Keratinocyte (primary cell): Measurements from ENCODE around the gene RNF145.

ENCODE experiments used
- CTCF ChIP-seq, 3 experiments: IDR thresholded peaks in 1 of 3; conservative IDR thresholded peaks in 1 of 3; optimal IDR thresholded peaks in 1 of 3; 2 replicates in 2 of 3; 3 replicates in 1 of 3; pipeline versions ENCODE3 to v1.5.1; 2011; ENCODE audit warnings: low read length in 3 of 3, mild to moderate bottlenecking in 3 of 3, moderate library complexity in 2 of 3, control low read depth in 1 of 3, inconsistent platforms in 1 of 3; ENCODE audit not compliant: insufficient read depth in 2 of 3; ENCODE audit errors: extremely low read depth in 1 of 3
- EZH2 ChIP-seq: IDR thresholded peaks from one replicate; pipeline ENCODE4 v1.6.1; 2012; ENCODE audit warnings: inconsistent platforms, mild to moderate bottlenecking, low read length, moderate library complexity

- TF ChIP-seq EZH2 (no peak), CTCF (optimal IDR thresholded peaks at IDR 0.05 in 1 of 3, IDR thresholded peaks at IDR 0.05 in 1 of 3, conservative IDR thresholded peaks at IDR 0.05 in 1 of 3; ENCODE audit: extremely low read depth in 1 of 3, insufficient read depth in 2 of 3, low read length in 3 of 3) (no peak)
Measured at GRCh38 chr5:159209438-159210209, at the start of gene RNF145.
